ENCODE results near the gene HS1BP3.

The HS1BP3 gene

DNA sequence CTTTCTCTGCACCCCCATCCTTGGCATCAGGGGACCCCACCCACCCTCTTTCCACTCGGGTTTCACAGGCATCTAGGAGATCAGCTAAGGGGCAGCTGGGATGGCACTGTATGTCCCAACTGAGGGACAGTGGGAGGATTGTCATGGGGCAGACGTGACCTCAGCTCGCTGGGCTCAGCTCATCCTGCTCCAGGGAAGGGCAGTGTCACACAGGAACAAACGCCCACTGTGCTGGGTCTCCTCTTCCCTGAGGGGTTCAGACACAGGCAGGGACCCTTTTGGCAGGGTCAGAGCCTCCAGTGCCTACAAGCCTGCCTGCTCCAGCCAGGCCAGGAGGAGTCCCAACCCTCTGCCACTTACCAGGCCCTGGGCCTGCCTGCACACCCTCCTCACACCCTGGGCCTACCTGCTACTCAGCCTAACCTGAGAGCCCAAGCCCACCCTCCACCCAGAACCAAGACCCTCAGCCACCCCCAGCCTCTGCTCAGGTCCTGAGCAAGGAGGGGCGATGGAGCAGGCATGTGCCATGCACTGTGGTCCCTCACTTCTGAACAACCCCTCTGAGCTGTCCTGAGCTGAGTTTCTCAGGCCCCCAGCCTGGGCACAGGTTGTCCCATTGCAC, 68.2 kb downstream of the HS1BP3 start:
- no peak for DNase-seq

GRCh38 chr2:20580690-20581437, 70.0 kb downstream of the HS1BP3 start:
- DNase-seq, result no peak

DNA sequence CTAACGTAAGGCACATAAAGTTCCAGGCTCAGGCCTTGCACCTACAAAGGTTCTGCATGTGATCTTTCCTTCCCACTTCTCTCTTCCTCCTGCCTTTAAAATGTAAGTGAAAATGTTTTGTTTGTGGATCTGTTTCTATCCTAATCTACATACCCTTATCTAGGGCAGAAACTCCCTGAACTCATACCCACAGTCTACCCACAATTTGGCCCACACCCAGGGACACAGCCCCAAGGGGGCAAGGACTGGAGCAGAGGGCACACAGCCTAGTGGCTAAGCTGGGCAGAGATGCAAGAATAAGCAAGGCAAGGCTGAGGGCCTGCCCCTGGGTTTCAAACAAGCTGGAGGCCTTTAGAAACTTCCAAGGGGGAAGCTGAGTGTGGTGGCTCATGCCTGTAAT, 71.0 kb downstream of the HS1BP3 start:
- DNase-seq, result no peak

DNA sequence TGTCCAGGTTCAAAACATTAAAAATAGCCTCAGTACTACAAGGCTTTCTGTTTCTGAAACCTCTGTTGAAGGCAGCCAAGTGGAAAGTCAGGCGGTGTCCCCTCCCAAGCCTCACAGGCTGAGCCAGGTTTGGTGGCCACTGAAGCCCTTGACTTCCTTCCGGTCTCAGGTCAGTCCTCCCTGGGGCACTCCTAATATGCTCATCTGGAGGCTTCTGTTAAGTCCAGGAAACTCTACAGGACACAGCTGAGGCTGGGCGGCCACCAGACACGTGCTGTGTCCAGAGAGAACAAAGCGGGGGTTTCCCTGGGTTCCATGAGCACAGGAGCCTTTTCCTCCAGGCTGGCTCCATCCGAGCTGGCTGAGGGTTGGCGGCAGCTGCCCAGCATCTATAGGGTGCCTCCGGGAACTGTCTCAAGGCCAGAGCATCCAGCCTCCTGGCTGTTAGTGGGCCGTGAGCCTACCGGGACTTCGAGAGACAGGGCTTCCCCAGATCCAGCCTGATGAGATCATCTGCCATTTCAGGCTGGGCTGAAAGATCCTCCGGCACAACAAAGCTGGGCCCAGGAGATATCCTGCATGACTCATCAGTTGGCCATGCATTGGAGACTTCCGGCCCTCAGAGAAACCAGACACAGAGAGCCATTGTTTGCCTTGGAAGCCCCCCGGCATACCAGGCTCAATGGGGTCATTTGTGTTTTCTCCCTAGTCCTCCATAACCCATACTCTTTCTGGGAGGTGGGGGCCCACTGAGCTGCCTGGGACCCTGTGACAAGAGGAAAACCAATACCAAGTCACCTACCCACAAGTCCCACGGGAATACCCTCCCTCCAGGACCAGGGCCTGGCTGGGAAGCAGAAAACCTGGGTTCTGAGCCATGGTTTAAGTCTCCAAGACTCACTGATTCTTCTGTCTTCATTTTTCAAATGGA, 71.7 kb downstream of the HS1BP3 start:
- DNase-seq, result no peak

DNA sequence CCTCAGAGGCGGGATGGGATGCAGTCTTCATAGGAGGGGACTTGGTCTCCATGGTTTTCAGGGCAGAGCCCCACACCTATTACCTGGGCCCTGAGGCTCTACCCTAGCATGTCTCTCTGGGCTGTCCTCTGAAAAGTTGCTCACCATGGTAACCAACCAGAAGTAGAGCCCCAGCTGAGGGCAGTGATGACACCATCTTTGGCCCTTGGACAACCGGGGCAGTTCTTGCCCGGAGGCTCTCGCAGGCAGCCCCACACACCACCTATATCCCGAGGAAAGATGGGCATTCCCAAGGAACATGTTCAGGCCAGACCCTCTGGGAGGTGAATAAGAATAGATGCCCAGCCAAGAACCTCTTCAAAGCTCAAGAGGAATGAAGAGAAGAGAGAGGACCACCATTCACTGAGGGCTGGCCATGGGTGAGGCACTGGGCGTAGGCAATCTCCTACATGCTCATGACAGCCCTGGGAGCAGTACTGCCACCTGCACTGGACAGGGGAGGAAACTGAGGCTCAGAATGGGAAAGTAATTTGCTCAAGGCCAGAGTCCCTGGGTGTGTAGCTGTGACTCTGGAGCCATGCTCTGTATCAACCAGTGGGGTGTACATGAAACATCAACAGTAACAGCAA, 72.5 kb downstream of the HS1BP3 start:
- DNase-seq, result no peak

DNA sequence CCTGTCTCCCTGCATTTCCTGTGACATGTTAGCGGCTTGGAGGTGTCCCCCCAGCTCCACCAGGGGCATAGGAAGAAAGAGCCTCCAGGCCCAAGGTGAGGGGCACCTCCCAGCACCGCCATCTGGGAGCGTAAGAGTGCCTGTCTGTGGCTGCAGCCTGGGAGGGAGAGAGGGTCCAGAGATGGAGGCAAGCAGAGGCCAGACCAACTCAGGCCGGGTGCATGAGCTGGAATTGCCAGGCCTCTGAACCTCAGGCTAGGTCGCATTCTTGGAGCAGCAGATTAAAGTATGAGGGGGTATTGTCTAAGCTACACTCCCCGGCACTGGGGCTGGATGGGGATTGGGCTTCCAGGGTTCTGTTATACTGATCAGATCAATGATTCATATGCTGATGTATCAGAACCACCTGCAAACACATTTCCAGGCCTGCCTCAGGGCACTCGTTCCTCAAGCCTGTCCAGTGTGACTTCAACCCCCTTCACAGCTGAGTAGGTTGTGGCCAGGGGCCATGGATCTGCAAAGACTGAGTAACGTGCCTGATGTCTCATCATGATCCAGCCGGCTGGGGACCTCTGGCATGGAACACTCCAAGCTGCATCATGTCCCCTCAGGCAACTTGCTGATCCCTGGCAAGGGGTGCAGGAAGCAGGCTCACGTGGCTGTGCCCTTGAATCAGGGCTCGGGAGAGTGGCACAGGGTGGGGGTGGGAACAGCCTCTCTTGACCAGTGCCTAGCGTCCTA, 73.2 kb downstream of the HS1BP3 start:
- no peak for DNase-seq

- DNase-seq, result peak in 1 of 2 donors; percentile 19
Observed at GRCh38 chr2:20576598-20577115, 74.2 kb downstream of the HS1BP3 start.

DNA sequence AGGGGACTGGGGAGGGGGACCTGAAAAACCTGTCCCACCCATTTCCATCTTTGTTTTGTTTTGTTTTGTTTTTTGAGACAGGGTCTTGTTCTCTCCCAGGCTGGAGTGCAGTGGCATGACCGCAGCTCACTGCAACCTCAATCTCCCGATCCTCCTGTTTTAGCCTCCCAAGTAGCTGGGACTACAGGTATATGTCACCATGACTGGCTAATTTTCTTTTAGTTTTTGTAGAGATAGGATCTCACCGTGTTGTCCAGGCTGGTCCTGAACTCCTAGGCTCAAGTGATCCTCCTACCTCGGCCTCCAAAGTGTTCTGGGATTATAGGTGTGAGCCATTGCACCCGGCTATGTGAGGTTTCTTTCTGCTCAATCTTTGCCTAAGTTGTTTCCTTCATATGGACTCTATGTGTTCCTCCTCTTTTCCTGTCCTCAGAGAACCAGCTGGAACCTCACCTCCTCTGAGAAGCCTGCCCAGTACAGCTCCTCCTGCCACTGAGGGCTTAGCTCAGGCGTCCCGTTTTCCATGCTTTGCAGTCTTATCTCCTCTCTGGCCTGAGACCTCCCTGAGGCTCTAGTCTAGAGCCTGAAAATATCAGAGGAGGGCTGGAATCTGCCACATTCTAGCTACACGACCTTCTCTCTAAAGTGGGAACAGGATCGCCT, 74.8 kb downstream of the HS1BP3 start:
- DNase-seq, result no peak

GRCh38 chr2:20575414-20575813, 75.5 kb downstream of the HS1BP3 start:
- DNase-seq, result no peak

GRCh38 chr2:20574930-20575329, 76.0 kb downstream of the HS1BP3 start:
- no peak for DNase-seq

DNA sequence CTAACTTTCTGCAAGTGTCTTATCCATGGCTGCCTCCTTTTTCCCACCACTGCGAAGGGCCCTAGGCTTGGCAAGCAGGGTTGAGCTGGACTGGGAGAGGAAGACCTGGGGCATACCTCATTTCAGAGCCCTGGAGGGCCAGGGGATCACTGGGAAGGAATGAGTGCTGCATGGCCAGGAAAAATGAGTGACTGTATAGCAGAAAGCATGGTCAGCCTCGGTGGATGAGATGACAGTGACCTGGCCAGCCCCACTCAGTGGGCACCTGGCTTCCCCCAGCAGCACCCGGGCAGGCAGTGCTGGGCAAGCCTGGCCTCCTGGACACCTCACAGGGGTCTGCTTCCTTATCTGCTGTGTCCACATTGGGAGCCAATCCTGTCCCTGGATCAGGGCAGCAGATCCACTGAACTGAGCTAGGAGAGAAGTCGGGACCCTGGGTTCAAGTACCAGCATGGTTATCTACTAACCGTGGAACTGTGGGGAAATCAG, 76.4 kb downstream of the HS1BP3 start:
- no peak for DNase-seq

- no peak for DNase-seq
Observed at GRCh38 chr2:20573620-20574422, 77.1 kb downstream of the HS1BP3 start.

DNA sequence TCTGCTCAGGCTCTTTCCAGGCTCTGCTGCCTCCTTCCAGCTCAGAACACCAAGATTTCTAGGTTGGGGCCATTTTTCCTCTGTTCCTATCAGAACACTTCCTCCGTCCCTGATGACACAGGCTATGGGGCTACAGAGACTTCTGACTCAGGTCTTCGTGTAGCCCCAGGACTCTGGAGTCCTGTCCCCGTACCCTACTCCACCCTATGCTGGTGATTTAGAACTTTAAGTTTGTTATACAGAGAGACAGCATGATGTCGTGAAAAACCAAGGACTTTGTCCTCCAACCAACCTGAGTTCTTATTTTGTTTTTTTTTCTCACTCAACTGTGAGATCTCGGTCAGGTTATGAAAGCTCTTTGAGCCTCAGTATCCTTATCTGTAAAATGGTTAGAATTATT, 78.7 kb downstream of the HS1BP3 start:
- DNase-seq, result no peak

DNA sequence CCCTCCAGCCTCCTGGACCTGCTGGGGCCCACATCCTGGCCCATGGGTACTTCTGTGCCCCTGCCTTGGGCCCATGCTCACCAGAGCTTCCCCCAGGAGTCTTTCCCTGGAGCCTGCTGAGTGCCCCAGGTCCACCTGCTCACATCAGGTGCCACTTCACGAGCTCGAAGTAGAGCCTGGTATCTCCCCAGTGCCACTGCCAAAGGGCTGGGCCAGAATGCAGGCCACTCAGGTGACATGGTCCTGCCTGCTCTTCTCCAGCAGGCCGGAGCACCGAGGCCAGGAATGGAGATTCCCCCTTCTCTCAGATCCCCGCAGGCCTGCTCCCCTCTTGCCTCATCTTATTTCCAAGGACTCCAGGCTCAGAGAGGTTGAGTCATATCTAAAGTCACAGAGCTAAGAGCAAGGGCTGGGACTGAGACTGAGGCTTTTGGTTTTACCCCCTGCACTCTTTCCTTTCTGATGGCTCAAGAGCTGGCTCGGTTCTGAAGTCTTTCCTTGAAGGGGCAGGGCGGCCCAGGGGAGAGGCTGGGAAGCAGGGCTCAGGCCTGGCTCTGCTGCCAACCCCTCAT, 79.2 kb downstream of the HS1BP3 start:
- no peak for DNase-seq

- no peak for DNase-seq
Observed at GRCh38 chr2:20571231-20571630, 79.7 kb downstream of the HS1BP3 start.

- DNase-seq, result no peak
Observed at GRCh38 chr2:20570249-20570648, 80.6 kb downstream of the HS1BP3 start.

DNA sequence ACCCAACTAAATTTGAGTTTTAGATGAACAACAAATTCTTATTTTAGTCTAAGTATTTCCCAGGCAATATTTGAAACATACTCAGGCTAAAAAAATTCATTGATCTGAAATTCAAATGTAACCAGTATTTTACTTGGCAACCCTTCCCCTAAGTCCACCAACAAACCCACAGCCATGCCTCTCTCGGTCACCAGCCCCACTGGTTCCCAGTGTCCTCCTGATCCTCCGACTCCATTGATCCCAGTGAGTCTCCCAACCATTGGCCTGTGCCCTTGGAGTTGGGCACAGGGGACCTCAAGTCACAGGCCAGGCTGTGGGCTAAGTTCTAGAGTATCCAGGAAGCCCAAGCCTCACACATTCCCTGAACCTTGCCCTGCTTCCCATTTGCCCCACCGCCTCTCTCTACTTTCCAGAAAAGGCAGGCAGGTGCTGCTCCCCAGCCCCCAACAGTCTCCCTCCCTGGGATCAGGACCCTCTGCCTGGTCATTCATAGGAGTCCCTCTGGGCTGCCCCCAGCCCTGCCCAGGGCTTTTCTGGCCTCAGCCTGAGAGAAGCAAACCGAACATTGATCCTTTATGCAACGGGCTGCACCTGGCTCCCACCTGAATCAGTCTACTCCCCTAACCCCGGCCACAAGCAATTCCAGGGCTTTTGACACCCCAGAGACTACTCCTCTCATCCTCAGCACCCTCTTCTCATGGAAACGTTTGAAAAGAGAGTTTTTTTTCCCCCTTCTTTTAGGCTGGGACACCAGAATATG, 81.3 kb downstream of the HS1BP3 start:
- DNase-seq, result no peak

DNA sequence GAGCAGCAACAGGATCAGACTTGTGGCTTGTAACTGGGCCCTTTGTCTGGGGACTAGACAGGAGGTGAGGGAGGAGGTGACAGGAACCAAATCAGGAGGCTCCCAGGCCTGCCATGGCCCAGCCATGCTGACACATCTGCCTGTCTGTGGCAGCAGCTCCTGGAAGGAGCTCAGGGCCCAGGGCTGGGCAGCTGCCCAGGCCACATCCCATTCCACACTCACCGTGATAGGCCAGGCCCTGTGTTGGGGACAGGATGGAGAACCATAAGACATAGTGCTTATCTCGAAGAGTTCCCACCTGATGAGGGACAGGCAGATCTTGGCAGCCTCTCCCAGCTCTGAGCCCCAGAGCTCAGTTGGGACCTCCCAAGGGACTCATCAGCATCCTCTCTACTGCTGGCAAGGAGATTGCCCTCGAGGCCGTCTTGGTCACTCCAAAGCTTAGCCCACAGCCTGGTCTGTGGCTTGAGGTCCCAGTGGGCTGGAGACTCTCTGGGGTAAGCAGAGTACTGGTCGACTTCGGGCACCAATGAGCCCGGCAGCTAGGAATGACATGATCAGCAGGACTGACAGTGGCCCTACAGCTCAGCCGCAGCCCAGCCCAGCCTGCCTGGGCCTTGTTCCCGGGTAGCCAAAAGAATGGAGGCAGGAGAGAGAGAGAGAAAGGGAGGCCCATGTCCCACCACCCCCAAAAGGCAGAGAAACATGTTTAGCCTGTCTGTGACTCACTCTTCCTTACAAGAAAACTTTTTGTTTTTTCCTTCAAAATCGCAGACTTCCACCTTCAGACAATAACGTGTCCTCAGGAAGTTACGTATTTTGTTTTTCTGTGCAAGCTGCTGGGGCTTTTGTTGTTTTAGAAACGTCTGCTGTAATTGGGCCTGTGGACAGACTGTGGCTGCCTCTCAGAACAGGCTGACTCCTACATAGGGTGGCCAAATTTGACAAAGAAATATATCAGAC, 82.1 kb downstream of the HS1BP3 start:
- no peak for DNase-seq

DNA sequence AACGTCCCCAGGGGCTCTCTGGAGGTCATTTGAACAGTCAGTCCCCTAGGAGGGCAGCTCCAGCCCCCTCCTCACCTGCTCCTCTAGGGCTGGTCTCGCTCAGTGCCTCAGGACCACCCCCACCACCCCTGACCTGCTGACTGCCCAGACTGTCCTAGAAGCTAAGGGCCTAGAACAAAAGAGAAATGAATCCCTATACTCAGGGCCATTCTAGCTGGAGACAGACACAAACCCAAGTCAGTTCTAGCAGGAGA, 83.0 kb downstream of the HS1BP3 start:
- DNase-seq, result no peak
